Small intestine (tissue), 7 donors: Measurements from ENCODE around the gene CHD6. TPM values are rescaled to one million over a fixed set of nuclear protein-coding genes. Genes with fewer than 3 reads are reported as not detected.
"Not testable (repeated sequence)": the region's sequence is repeated elsewhere in the genome, so short reads cannot be mapped to it uniquely, and the experiment has no call there.

Source experiments
- DNase-seq, 2 donors: peaks; one replicate each; pipeline versions ENCODE4 v3.0.0 to v3.0.0-alpha.2; 2013
- FAIRE-seq: peaks from 2 replicates; lab custom pipeline; 2012; peaks lifted over from hg19 to GRCh38; lab: Jason Lieb, UNC
- H3K27ac ChIP-seq, 3 donors: one replicate each; pipeline ENCODE4 v1.5.1; 2013; ENCODE audit warnings: low read length in 2 of 3, mild to moderate bottlenecking in 2 of 3, control low read depth in 1 of 3, inconsistent platforms in 1 of 3, low read depth in 1 of 3, moderate library complexity in 1 of 3
- H3K27me3 ChIP-seq, 3 donors: one replicate each; pipeline ENCODE4 v1.6.1; 2013; ENCODE audit warnings: low read length in 3 of 3, inconsistent platforms in 1 of 3; ENCODE audit not compliant: control insufficient read depth in 3 of 3, insufficient read depth in 3 of 3
- H3K36me3 ChIP-seq, 3 donors: one replicate each; pipeline ENCODE4 v1.6.1; 2013; ENCODE audit warnings: low read length in 3 of 3, inconsistent platforms in 1 of 3, low read depth in 1 of 3, mild to moderate bottlenecking in 1 of 3, moderate library complexity in 1 of 3; ENCODE audit not compliant: control insufficient read depth in 3 of 3, insufficient read depth in 2 of 3
- H3K4me1 ChIP-seq, 3 donors: one replicate each; pipeline ENCODE4 v1.6.1; 2013; ENCODE audit warnings: low read length in 2 of 3, inconsistent platforms in 1 of 3, low read depth in 1 of 3, mild to moderate bottlenecking in 1 of 3, moderate library complexity in 1 of 3; ENCODE audit not compliant: control insufficient read depth in 3 of 3, insufficient read depth in 2 of 3
- H3K4me3 ChIP-seq, 3 donors: one replicate each; pipeline ENCODE4 v1.5.1; 2013; ENCODE audit warnings: low read length in 3 of 3, control low read depth in 1 of 3, inconsistent platforms in 1 of 3, low read depth in 1 of 3, mild to moderate bottlenecking in 1 of 3, moderate library complexity in 1 of 3
- H3K9me3 ChIP-seq, 2 donors: one replicate each; pipeline ENCODE4 v1.6.1; 2013; ENCODE audit warnings: low read depth in 1 of 2, low read length in 1 of 2; ENCODE audit not compliant: control insufficient read depth in 2 of 2, insufficient read depth in 1 of 2
- WGBS, 3 donors: extraction: QIAGEN DNeasy Blood & Tissue Kit; methylation state at CpG; one replicate each; pipeline ENCODE4 v1.1.7; 2013; 5-methylcytosine and 5-hydroxymethylcytosine counted together
- polyA plus RNA-seq, 4 donors: library from polyadenylated mRNA; stranded (reverse) in 3 of 4; unstranded in 1 of 4; fragments of 200-250 nt in 3 of 4; fragments of 120-200 nt in 1 of 4; gene quantifications; one replicate each; pipeline versions ENCODE4 v1.2.1 to v1.2.3, GENCODE V29; 2013
- donor health status: healthy with polysubstance abuse.
- donor health status: control.
- donor health status: control.
- donor health status: Bipolar disorder and iron deficiency.
- donor health status: healthy.

CHD6 gene
- polyA plus RNA-seq, 4 donors, result 5.3 to 46.7 (median 16.1) TPM

DNA sequence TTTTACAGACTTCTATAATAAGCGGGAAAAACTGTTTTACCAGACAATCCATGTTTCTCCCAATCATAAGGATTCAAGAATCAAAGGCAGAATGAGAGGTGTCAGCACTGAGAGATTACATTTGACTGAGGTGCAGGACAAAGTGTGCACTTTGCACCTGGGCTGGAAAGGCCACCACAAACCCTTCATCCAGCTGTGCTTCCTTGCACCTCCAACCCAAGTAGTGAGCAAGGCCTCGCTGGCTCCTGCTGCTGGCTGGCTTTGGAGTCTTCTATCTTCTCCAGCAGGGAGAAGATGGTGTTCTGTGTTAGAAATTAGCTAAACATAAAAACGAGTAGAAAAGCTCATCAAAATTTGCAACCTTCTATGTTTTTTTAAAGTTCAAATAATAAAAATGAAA is 77.7 kb downstream of the CHD6 start:
- Histone ChIP-seq H3K27me3 (no peaks in the 10 kb centered on the region), H3K4me1 (peaks cover 0 to 11% (median 0%) of the 10 kb centered on the region in 3 donors), H3K4me3 (no peak overlapping the region), H3K27ac (no peak overlapping the region), H3K36me3 (peaks cover 0 to 2% (median 0%) of the 10 kb centered on the region in 3 donors), H3K9me3 (peaks cover 0 to 4% of the 10 kb centered on the region in 2 donors)
- no peak for FAIRE-seq
- peak; percentile 24 to 38 for DNase-seq
- 60 to 74% (median 70%) methylated on average over 3 of the region's 3 CpGs for WGBS, 3 donors

- no peaks in the 10 kb centered on the region for H3K27me3 ChIP-seq
- H3K9me3 ChIP-seq, result peaks cover 0 to 4% of the 10 kb centered on the region in 2 donors
- no peak overlapping the region for H3K4me3 ChIP-seq
- peak; percentile 44 to 80 for DNase-seq
- H3K4me1 ChIP-seq, result peaks cover 0 to 11% (median 2%) of the 10 kb centered on the region in 3 donors
- FAIRE-seq, result no peak
- H3K27ac ChIP-seq, result peak overlapping the region in 1 of 3 donors; percentile 53
- WGBS, 3 donors, result 27 to 62% (median 43%) methylated on average over 8 of the region's 8 CpGs
- peaks cover 0 to 2% (median 0%) of the 10 kb centered on the region in 3 donors for H3K36me3 ChIP-seq
These were observed 79.2 kb downstream of the CHD6 start for GRCh38 chr20:41538810-41539596.

DNA sequence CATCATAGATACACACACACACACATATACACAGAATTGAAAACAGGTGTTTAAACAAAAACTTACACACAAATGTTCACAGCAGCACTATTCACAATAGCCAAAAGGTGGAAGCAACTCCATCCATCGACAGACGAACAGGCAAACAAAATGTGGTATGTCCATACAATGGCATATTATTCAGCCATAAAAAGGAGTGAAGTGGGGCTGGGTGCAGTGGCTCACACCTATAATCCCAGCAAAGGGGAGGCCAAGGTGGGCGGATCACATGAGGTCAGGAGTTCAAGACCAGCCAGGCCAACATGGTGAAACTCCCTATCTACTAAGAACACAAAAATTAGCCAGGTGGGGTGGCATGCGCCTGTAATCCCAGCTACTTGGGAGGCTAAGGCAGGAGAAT is 80.3 kb downstream of the CHD6 start:
- H3K27me3 ChIP-seq, result no peaks in the 10 kb centered on the region
- H3K4me3 ChIP-seq, result no peak overlapping the region
- DNase-seq, result no peak
- 97 to 99% (median 99%) methylated on average over 4 of the region's 4 CpGs for WGBS, 3 donors
- no peak for FAIRE-seq
- peaks cover 0 to 4% of the 10 kb centered on the region in 2 donors for H3K9me3 ChIP-seq
- H3K27ac ChIP-seq, result no peak overlapping the region
- H3K4me1 ChIP-seq, result peaks cover 0 to 11% (median 4%) of the 10 kb centered on the region in 3 donors
- H3K36me3 ChIP-seq, result peaks cover 0 to 5% (median 0%) of the 10 kb centered on the region in 3 donors

GRCh38 chr20:41535551-41535950 is 82.6 kb downstream of the CHD6 start:
- H3K36me3 ChIP-seq, FAIRE-seq, DNase-seq, H3K4me3 ChIP-seq, H3K27ac ChIP-seq, H3K9me3 ChIP-seq, H3K27me3 ChIP-seq: not testable (repeated sequence)
- H3K4me1 ChIP-seq, result peaks cover 0 to 11% (median 4%) of the 10 kb centered on the region in 3 donors
- WGBS, 3 donors, result 93 to 100% (median 98%) methylated on average over 1 of the region's 1 CpG

DNA sequence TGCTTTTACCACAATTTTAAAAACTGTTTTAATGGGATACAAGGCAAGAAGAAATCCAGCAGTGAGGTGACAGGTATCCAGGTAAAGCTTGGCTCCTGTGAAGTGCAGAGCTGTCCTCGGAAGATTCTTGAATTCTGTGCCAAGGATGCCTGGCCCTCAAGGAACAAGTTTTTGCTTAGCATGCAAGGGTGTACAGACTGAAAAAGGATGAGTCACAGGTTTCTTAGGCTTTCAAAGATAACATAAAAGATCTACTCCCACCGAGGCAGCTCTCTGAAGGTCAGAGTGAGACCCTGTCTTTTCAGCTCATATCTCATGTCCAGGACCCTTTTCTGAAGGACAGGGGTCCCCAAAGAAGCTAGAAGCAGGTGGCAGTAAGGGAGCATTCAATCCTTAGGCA is 83.3 kb downstream of the CHD6 start:
- Histone ChIP-seq H3K4me1 (peaks cover 0 to 9% (median 4%) of the 10 kb centered on the region in 3 donors), H3K27me3 (no peaks in the 10 kb centered on the region), H3K9me3 (peaks cover 0 to 4% of the 10 kb centered on the region in 2 donors), H3K36me3 (peaks cover 0 to 10% (median 0%) of the 10 kb centered on the region in 3 donors), H3K4me3 (no peak overlapping the region), H3K27ac (no peak overlapping the region)
- DNase-seq (no peak), FAIRE-seq (no peak)
- WGBS, 3 donors, result 88 to 92% (median 91%) methylated on average over 2 of the region's 2 CpGs

DNA sequence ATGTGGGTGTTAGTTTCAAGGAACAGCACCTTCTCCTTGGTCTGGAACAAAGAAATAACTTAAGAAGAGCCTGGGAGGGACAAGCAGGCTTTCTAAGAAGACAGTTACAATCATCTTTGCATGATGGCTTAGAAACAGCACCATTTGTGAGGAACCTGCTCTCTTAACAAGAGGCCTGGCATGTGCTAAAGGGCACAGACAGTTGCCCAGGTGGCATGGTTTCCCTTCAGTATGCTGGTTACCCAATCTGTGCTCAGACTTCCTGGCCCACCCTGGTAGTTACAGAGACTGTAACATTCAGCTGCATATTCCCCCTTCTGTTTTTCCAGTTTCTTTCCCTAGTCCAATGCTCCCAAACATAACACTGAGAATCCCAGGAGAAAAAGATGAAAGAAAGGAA is 84.0 kb downstream of the CHD6 start:
- no peak overlapping the region for H3K4me3 ChIP-seq
- no peak for DNase-seq
- H3K4me1 ChIP-seq, result peaks cover 0 to 9% (median 4%) of the 10 kb centered on the region in 3 donors
- peaks cover 0 to 4% of the 10 kb centered on the region in 2 donors for H3K9me3 ChIP-seq
- H3K36me3 ChIP-seq, result peaks cover 0 to 11% (median 0%) of the 10 kb centered on the region in 3 donors
- H3K27me3 ChIP-seq, result no peaks in the 10 kb centered on the region
- no peak overlapping the region for H3K27ac ChIP-seq
- FAIRE-seq, result no peak

- WGBS, 3 donors, result 24 to 54% (median 39%) methylated on average over 2 of the region's 2 CpGs
- Histone ChIP-seq H3K4me1 (peaks cover 0 to 5% (median 4%) of the 10 kb centered on the region in 3 donors), H3K36me3 (peaks cover 0 to 9% (median 0%) of the 10 kb centered on the region in 3 donors), H3K4me3 (no peak overlapping the region), H3K27me3 (no peaks in the 10 kb centered on the region), H3K27ac (no peak overlapping the region), H3K9me3 (peaks cover 0 to 4% of the 10 kb centered on the region in 2 donors)
- FAIRE-seq, result no peak
- peak in 1 of 2 donors; percentile 24 for DNase-seq
These were observed 84.5 kb downstream of the CHD6 start for GRCh38 chr20:41533537-41534136.

DNA sequence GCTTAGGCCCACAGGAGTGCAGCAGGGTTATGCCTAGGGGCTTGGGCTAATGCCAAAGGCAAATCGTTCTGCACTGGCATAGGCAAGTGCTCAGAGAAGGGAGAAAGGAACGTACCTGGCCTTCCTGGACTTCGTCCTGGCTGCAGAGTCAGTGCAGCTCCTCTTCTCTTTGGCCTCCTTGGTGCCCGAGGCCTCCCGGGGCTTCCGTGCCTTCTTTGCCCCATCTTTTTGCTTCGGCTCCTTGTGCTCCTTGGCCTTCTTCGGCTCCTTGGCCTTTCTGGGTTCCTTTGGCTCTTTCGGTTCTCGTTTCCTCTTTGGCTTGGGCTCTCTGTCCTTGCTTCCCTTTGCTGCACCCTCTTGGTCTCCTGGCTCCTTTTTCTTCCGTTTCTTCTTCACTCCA is 85.2 kb downstream of the CHD6 start:
- H3K9me3 ChIP-seq, result peaks cover 0 to 3% of the 10 kb centered on the region in 2 donors
- FAIRE-seq, result no peak
- H3K4me1 ChIP-seq, result peaks cover 0 to 4% (median 0%) of the 10 kb centered on the region in 3 donors
- DNase-seq, result no peak
- H3K27ac ChIP-seq, result no peak overlapping the region
- peaks cover 0 to 9% (median 0%) of the 10 kb centered on the region in 3 donors for H3K36me3 ChIP-seq
- H3K4me3 ChIP-seq, result no peak overlapping the region
- H3K27me3 ChIP-seq, result no peaks in the 10 kb centered on the region
- 83 to 90% (median 89%) methylated on average over 11 of the region's 11 CpGs for WGBS, 3 donors
